Activated gamma-delta T cell treated with Interleukin-2 at 50 U/mL for 16 hours (primary cell): ENCODE results near the gene ZNF804A.

ENCODE experiments used
- DNase-seq: peaks from one replicate; pipeline ENCODE4 v3.0.0-alpha.2; 2020

The ZNF804A gene

GRCh38 chr2:184956856-184957255, 358.5 kb downstream of the ZNF804A start:
- no peak for DNase-seq

- no peak for DNase-seq
These were observed 373.3 kb downstream of the ZNF804A start for GRCh38 chr2:184971546-184972068.
